ENCODE results near the gene OR8B4.

The OR8B4 gene, protein sequence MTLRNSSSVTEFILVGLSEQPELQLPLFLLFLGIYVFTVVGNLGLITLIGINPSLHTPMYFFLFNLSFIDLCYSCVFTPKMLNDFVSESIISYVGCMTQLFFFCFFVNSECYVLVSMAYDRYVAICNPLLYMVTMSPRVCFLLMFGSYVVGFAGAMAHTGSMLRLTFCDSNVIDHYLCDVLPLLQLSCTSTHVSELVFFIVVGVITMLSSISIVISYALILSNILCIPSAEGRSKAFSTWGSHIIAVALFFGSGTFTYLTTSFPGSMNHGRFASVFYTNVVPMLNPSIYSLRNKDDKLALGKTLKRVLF

DNA sequence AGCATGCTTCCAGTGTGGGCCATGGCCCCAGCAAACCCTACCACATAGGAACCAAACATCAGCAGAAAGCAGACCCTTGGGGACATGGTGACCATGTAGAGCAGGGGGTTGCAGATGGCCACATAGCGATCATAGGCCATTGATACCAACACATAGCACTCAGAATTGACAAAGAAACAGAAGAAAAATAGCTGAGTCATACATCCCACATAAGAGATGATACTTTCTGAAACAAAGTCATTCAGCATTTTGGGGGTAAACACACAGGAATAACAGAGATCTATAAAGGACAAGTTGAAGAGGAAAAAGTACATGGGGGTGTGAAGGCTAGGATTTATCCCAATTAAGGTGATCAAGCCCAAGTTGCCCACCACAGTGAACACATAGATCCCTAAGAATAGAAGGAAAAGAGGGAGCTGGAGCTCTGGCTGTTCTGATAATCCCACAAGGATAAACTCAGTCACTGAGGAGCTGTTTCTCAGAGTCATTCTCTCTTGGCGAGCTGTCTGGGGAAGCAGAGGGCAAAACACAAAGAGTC lies at the start of gene OR8B4:
Gene OR8B4 (minus strand): TSS at position 488 of the 538 bp plus-strand sequence. CDS start 0 bp downstream, at position 488.
- CTCF ChIA-PET: no interaction called here
- TF ChIP-seq BHLHE40 (IDR thresholded peaks at IDR 0.05; ENCODE audit: borderline replicate concordance): no peak
- TF ChIP-seq ZNF384 (IDR thresholded peaks at IDR 0.05): no peak
- TF ChIP-seq ELF4 (IDR thresholded peaks at IDR 0.05): no peak
- DNase-seq (ENCODE audit: extremely low spot score): no peak
- POLR2A ChIA-PET: no interaction called here

DNA sequence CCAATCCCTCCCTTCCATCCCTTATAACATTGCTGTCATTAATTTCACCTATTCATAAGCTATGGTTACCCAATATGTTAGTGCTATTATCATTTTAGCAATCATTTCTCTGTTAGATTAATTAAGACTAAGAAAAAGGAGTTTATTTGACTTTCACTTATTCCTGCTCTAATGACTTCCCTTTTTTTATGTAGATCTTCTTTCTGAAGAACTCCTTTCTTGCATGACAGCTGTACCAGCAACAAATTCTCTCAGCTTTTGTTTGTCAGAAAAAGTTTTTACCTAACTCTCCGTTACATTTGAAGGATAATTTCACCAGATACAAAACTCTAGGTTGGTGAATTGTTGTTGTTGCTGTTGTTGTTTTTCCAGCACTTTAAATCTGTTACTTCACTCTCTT lies 49.4 kb upstream of the OR8B4 start:
- ChIA-PET CTCF (no interaction called here), POLR2A (no interaction called here)
- no peak for DNase-seq (ENCODE audit: extremely low spot score)
- no peak for TF ChIP-seq NFRKB (IDR thresholded peaks at IDR 0.05)
- no peak for TF ChIP-seq ZNF384 (IDR thresholded peaks at IDR 0.05)
- TF ChIP-seq LEF1 (IDR thresholded peaks at IDR 0.05; ENCODE audit: borderline replicate concordance): no peak
- TF ChIP-seq TARDBP (IDR thresholded peaks at IDR 0.05): no peak

- no peak for DNase-seq (ENCODE audit: extremely low spot score)
- CTCF ChIA-PET: no interaction called here
- no peak for TF ChIP-seq TARDBP (IDR thresholded peaks at IDR 0.05)
- TF ChIP-seq FOXA1 (IDR thresholded peaks at IDR 0.05): no peak
- TF ChIP-seq, protein P1, sequence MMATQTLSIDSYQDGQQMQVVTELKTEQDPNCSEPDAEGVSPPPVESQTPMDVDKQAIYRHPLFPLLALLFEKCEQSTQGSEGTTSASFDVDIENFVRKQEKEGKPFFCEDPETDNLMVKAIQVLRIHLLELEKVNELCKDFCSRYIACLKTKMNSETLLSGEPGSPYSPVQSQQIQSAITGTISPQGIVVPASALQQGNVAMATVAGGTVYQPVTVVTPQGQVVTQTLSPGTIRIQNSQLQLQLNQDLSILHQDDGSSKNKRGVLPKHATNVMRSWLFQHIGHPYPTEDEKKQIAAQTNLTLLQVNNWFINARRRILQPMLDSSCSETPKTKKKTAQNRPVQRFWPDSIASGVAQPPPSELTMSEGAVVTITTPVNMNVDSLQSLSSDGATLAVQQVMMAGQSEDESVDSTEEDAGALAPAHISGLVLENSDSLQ (IDR thresholded peaks at IDR 0.05): no peak
- TF ChIP-seq SUZ12 (IDR thresholded peaks at IDR 0.05): no peak
- no peak for TF ChIP-seq NFRKB (IDR thresholded peaks at IDR 0.05)
- TF ChIP-seq HDGF (IDR thresholded peaks at IDR 0.05; ENCODE audit: borderline replicate concordance): no peak
- TF ChIP-seq LEF1 (IDR thresholded peaks at IDR 0.05; ENCODE audit: borderline replicate concordance): no peak
- no peak for TF ChIP-seq ZNF384 (IDR thresholded peaks at IDR 0.05)
- no peak for TF ChIP-seq FOXM1 (IDR thresholded peaks at IDR 0.05; ENCODE audit: borderline replicate concordance)
- TF ChIP-seq FOXK2 (IDR thresholded peaks at IDR 0.05): no peak
- no peak for TF ChIP-seq BHLHE40 (IDR thresholded peaks at IDR 0.05; ENCODE audit: borderline replicate concordance)
- no peak for TF ChIP-seq ARNT (IDR thresholded peaks at IDR 0.05)
- no peak for TF ChIP-seq CTBP1 (IDR thresholded peaks at IDR 0.05; ENCODE audit: borderline replicate concordance)
- TF ChIP-seq SP1 (IDR thresholded peaks at IDR 0.05): no peak
- no peak for TF ChIP-seq L3MBTL2 (conservative IDR thresholded peaks at IDR 0.05)
- no peak for TF ChIP-seq ELF4 (IDR thresholded peaks at IDR 0.05)
- POLR2A ChIA-PET: no interaction called here
Observed at GRCh38 chr11:124473476-124473875, 48.8 kb upstream of the OR8B4 start.

- POLR2A ChIA-PET: no interaction called here
- CTCF ChIA-PET: no interaction called here
- no peak for DNase-seq (ENCODE audit: extremely low spot score)
- TF ChIP-seq FOXK2 (IDR thresholded peaks at IDR 0.05): no peak
- TF ChIP-seq, protein P1 (IDR thresholded peaks at IDR 0.05): no peak
- no peak for TF ChIP-seq ZNF384 (IDR thresholded peaks at IDR 0.05)
- TF ChIP-seq CTBP1 (IDR thresholded peaks at IDR 0.05; ENCODE audit: borderline replicate concordance): no peak
- TF ChIP-seq LEF1 (IDR thresholded peaks at IDR 0.05; ENCODE audit: borderline replicate concordance): no peak
- TF ChIP-seq SP1 (IDR thresholded peaks at IDR 0.05): no peak
- TF ChIP-seq BHLHE40 (IDR thresholded peaks at IDR 0.05; ENCODE audit: borderline replicate concordance): no peak
- no peak for TF ChIP-seq SUZ12 (IDR thresholded peaks at IDR 0.05)
- TF ChIP-seq TARDBP (IDR thresholded peaks at IDR 0.05): no peak
- TF ChIP-seq NFRKB (IDR thresholded peaks at IDR 0.05): no peak
- no peak for TF ChIP-seq FOXM1 (IDR thresholded peaks at IDR 0.05; ENCODE audit: borderline replicate concordance)
- no peak for TF ChIP-seq ELF4 (IDR thresholded peaks at IDR 0.05)
Observed at GRCh38 chr11:124470561-124471227, 46.0 kb upstream of the OR8B4 start.

DNA sequence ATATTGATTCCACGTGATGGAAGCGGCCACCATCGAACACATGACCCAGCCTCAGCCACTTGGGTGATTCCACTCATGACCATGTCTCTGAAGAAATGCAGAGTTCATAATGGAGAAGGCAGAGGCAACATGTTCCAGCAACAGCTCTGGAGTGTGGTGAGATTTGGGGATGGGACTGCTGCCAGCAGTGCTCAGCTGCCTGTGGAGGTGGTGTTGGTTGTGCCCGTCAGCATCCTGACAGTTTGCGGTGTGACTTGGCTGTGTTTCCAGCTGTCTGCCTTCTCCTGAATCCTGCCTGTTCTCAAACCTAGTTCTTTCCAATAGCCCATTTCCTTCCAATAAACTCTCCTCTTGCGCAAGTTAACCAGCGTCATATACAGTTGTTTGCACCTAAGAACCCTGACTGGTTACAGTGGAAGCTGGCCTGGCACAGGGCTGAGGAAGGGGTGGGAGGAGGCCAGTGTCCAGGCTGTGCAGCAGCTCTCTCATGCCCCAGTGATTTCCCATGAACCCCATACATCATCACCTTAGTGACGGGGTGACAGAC lies 42.8 kb upstream of the OR8B4 start:
- no peak for DNase-seq (ENCODE audit: extremely low spot score)
- no peak for TF ChIP-seq LEF1 (IDR thresholded peaks at IDR 0.05; ENCODE audit: borderline replicate concordance)
- TF ChIP-seq ARNT (IDR thresholded peaks at IDR 0.05): no peak
- TF ChIP-seq CTBP1 (IDR thresholded peaks at IDR 0.05; ENCODE audit: borderline replicate concordance): no peak
- POLR2A ChIA-PET: no interaction called here
- CTCF ChIA-PET: no interaction called here

DNA sequence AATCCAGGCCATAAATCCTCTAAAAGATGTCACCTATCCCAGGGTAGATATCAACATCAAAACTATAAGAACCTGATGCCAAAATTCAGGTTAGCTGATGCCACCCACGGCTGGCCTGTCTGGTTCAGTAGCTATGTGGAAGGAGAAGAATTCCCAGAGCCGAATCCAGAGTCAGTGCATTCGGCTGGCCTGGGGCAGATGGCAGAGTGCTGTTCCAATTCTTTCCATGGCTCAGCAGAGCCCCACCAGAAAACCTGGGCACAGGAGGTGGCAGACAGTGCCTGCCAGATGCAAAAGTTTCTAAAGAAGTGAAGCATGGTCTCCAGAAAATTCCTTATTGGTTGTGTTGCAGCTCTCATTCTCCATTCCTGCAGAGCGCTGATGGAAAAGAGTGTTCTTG lies 40.7 kb upstream of the OR8B4 start:
- CTCF ChIA-PET: interaction anchor here (0.6 kb wide), 1 partner anchor 563 kb away, joined by 3 read pairs; no protein-coding TSS in a partner anchor
- no peak for DNase-seq (ENCODE audit: extremely low spot score)
- TF ChIP-seq ZNF384 (IDR thresholded peaks at IDR 0.05) (no peak), TARDBP (IDR thresholded peaks at IDR 0.05) (no peak), SP1 (IDR thresholded peaks at IDR 0.05) (no peak), SUZ12 (IDR thresholded peaks at IDR 0.05) (no peak), CTBP1 (IDR thresholded peaks at IDR 0.05; ENCODE audit: borderline replicate concordance) (no peak), FOXK2 (IDR thresholded peaks at IDR 0.05) (no peak), NFRKB (IDR thresholded peaks at IDR 0.05) (no peak), FOXA1 (IDR thresholded peaks at IDR 0.05) (no peak), BHLHE40 (IDR thresholded peaks at IDR 0.05; ENCODE audit: borderline replicate concordance) (no peak), L3MBTL2 (conservative IDR thresholded peaks at IDR 0.05) (no peak), FOXM1 (IDR thresholded peaks at IDR 0.05; ENCODE audit: borderline replicate concordance) (no peak), ARNT (IDR thresholded peaks at IDR 0.05) (no peak), HDGF (IDR thresholded peaks at IDR 0.05; ENCODE audit: borderline replicate concordance) (no peak), LEF1 (IDR thresholded peaks at IDR 0.05; ENCODE audit: borderline replicate concordance) (no peak), ELF4 (IDR thresholded peaks at IDR 0.05) (no peak)
- TF ChIP-seq, protein P1 (IDR thresholded peaks at IDR 0.05): no peak
- POLR2A ChIA-PET: no interaction called here
